Measurements from ENCODE around the gene ZC3H13. TPM values are rescaled to one million over a fixed set of nuclear protein-coding genes. Genes with fewer than 3 reads are reported as not detected.

Gene ZC3H13
- total RNA-seq, 1 experiment from 2014 or later = 14.3 TPM

DNA sequence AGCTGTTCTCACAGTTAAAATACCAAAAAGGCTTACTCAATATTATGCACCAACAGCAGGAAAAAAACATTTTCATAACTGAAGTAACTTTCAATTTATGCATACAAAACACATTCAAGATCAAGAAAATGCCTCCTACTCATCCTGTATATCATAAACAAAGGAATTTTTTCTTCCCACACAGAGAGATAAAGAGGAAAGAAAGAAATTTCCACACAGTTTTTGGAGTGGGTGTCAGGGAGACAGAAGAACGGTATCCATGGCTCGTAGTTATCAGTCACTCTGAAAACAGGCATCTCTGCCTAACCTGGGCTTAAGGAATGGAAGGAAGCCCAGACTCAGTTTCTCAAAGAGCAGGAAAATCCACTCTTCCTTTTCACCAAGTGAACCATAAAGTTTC is 108.6 kb downstream of the ZC3H13 start:
- no peak for DNase-seq (ENCODE audit: low spot score)

DNA sequence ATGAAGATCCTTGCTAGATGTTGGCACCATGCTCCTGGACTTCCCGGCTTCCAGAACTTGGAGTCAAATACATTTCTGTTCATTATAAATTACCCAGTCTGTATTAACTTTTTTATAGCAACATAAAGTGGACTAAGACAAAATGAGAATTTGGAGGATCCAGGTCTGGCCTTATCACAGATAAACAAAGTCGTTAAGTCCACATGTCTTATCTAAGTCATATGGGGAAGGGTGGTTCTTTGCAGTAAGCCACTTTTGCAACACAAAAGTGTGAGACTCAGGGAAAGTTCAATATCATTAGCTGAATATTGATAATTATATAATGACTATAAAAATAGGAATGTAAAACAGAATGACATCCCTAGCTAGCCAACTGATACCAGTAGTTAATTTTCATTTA is 109.4 kb downstream of the ZC3H13 start:
- DNase-seq (ENCODE audit: low spot score) = no peak

DNA sequence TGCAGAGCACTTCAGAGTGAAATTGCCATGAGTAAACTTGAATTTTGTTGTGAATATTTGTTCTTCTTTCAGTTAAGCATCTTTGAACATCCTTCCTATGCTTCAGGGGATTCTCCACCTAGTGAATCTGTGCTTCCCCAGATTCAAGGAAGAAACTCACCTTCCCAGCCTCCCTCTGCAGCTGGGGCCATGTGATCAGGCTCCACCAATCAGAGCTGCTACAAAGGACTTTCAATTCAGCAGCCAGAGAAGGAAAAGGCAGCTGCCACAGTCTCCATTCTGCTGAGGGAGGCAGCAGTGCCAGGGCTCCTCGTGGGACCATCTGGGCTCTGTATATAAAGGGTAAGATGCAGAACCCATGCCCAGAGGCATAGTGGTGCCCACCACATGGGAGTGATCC is 111.3 kb downstream of the ZC3H13 start:
- DNase-seq (ENCODE audit: low spot score) = no peak

GRCh38 chr13:45940061-45940460 is 112.5 kb downstream of the ZC3H13 start:
- DNase-seq (ENCODE audit: low spot score) = no peak

- DNase-seq (ENCODE audit: low spot score) = no peak
Observed at GRCh38 chr13:45936621-45937020, 115.9 kb downstream of the ZC3H13 start.

GRCh38 chr13:45934283-45934682 is 118.3 kb downstream of the ZC3H13 start:
- DNase-seq (ENCODE audit: low spot score) = no peak

DNA sequence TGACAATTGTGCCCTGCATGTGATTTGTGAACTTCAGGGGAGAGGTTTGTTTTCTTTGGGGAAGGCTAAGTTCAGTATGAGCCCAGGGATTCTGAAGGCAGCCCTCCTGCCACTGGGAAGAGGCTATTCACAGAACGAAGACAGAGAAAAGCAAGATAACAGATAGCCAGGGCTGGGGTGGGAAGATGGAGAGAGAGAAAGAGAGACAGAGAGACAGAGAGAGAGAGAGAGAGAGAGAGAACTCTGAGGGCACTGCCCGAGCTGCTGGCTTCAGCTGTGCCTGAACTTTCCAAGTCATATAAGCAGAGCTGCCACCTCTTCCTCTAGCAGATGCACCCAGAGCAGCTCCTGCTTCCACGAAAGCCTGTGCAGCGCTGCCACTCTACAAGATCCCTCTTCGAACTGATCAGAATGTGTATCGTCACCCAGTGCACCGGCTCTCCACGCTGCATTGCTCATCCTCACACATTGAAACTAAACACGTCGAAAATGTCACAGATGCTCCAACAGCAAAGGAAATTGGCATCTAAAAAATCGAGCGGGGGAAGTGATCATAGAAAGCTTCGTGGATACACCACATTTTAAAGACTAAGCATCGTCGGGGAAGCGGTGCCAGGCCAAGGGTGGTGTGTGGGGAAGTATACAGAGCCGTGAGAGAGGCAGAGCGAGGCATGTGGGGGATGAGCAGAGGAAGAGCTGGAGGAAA is 119.2 kb downstream of the ZC3H13 start:
- no peak for DNase-seq (ENCODE audit: low spot score)

DNA sequence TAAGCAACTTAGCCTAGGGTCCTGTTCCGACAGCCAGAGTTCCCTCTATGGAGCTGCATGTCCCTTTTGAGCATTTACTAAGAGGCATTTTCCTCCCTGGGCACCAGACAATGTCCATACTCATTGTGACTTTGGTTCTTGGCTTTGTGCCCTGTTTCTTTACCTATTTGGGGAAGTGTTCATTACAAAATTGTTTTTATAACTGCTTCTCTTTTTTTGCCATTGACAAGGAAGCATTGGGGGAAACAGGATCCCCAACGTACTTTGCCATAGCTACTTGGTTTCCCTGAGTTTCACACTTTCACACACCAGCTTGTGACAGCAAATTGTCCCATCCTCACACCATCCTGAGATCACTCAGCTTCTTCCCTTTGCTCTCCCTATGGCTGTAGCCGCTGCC is 119.9 kb downstream of the ZC3H13 start:
- DNase-seq (ENCODE audit: low spot score) = no peak

GRCh38 chr13:45932172-45932571 is 120.4 kb downstream of the ZC3H13 start:
- DNase-seq (ENCODE audit: low spot score) = no peak

DNA sequence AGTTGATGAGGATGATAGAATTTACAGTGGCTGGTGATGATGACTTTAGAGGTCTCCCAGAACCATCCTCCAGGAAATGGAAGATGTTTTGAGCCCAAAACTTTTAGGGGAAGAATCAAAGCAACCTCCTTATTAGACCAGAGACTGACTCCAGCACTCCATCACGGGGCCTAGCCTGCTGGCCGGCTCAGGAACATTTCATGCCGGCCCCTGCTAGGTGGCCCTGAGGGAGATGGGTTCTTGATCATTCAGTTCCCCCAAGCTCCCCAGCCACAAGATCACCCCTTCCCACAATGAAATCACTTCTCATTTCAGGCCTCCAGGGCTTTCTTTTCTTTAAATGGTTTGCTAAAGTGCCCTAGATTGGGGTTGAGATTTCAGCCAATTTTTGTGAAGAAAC is 121.3 kb downstream of the ZC3H13 start:
- no peak for DNase-seq (ENCODE audit: low spot score)

DNA sequence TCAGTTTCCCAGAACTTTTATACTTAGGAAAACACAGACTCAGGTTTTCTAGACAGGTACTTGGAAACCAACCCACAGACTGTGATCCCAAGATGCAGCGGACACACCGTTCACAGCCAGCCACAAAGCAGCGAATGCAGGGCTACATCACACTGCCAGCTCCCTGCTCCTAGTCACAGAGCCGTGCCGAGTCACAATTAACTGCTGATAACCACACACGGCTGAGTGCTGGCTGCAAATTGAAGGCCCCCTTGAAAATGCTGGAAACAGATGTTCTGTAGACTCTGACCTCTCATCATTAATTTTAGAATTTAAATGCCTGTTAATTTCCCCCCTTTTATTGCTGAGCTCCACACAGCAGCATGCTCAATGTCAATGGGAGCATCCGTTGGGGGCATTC is 122.4 kb downstream of the ZC3H13 start:
- DNase-seq (ENCODE audit: low spot score) = no peak

DNA sequence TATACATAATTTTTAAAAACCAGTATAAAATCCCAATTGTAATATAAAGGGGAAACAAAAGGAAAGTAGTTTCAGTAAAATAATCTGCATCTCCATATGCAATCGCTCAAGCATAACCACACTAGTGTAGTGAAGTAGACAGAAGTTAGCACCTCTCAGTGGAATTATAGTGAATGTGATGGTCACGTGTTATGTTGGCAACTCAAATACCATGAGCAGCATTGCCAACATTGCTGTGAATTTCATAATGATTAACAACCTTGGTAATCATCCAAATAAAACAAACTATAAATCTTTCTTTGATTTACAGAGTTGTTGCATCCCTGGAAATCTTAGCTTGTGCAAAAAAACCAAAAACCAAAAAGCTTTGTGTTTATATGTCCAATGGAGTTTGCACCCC is 123.7 kb downstream of the ZC3H13 start:
- peak; percentile 37 for DNase-seq (ENCODE audit: low spot score)

DNA sequence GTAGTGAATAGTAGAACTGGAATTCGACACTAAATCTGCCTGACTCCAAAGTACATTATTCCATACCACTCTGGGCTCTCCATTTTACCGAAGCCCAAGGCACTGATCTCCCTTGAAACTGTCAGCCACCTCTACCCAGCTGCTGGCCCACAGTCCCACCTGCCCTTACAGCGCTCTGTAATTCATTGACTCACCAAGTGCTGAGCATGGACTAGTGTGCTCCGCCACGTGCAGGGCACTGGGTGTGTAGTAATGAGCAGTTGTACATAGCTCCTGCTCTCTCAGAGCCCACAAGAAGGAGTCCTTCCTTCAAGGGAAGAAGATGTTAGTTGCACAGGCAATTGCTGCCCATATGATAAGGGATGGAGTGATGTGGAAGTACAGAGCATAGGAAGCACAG is 124.4 kb downstream of the ZC3H13 start:
- DNase-seq (ENCODE audit: low spot score) = no peak

- no peak for DNase-seq (ENCODE audit: low spot score)
Observed at GRCh38 chr13:45926741-45927140, 125.8 kb downstream of the ZC3H13 start.

GRCh38 chr13:45925151-45925550 is 127.4 kb downstream of the ZC3H13 start:
- DNase-seq (ENCODE audit: low spot score) = peak; percentile 8

DNA sequence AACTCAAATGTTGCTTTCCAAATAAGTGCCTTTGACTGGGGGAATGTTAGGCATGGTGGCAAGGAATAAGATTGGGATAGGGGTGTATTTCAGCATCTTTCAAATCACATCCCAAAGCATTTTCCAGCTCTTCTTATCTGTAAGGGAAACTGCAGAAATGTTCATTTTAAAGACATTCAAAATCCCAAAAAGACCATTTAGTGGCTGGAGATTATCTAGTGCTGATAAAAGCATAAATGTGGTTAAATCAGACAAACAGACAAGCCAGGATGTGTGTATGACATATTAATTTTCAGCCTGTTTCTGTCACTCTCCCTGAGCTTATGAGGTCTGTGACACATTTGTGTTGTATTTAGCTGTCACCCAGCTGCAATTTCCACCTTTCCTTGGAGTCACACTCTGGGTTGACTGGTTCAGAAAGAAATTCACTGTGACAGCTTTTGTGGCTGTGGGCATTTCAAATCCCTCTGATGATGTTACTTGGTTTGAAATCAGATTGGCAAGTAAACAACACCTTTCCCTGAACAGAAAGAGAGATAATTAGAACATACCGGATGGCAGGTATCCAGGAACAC is 131.3 kb downstream of the ZC3H13 start:
- DNase-seq (ENCODE audit: low spot score) = no peak

DNA sequence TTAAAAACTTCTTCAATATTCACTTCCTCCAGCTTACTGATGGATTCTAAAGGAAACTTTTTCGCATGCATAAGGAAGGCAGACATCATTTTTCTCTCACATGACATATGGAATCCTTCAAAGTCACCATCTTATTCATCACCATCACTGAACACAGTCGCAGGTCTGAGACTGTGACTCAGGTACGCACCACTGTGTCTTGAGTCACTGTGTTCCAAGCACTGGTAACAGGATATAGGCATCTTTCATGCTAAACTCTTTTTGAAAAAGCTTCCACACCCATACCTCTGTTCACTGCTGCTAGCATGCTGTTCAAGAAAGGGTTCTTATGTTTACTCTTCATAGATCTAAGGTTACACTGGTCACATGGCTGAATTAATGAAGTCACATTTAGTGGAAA is 133.9 kb downstream of the ZC3H13 start:
- no peak for DNase-seq (ENCODE audit: low spot score)

GRCh38 chr13:45917019-45917418 is 135.5 kb downstream of the ZC3H13 start:
- DNase-seq (ENCODE audit: low spot score) = no peak

DNA sequence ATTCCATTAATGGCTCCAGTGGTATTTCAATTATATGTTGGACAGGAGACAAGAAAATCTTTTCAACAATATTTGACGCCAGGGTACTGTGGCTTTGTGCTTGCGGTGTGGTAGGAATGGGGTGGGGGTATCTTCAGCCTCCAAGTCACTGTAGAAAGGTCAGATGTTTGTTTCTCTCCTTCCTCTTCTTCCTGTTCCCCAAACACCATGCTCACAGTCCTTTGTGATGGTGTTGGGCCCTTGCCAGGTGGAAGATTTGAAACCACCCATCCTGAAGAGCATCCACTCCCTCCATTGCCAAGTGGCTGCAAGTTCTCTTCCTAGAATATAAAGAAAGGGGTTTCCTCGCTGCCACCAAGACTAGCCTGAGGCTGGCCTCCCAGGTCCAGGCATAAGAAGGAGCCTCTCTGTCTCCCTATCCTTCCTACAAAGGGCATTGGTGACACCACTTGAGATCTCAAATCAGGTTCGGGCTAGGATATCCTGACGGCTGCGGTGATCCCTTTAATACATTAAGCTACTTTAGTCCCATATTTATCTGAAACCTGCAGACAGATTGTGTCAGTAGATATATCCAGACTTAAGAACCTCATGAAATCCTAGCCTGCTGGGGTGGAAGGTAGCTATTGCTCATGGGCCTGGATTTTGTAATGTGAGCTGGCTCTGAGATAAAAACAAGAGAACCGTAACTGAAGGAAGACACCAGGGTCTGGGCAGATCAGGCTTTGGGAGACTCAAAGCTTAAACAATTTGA is 136.7 kb downstream of the ZC3H13 start:
- DNase-seq (ENCODE audit: low spot score) = no peak

DNA sequence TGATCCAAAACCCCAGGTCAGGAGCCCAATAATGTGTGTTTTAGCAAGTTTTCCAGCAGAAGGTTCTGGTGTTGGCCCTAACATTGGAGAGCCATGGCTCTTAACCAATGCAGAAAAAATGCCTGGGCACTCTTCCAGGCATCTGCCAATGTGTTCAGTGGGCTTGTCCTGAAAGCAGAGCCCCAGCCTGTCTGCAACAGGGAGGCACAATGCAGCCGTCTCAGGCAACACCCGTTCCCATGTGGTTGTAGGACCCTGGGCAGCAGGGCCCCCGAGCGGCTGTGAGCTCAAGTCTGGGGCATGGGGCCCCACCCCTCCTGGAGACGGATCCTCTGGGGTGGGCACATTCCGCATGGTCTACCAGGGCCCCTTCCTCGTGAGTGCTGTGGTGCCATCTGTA is 142.9 kb downstream of the ZC3H13 start:
- no peak for DNase-seq (ENCODE audit: low spot score)

GRCh38 chr13:45909089-45909488 is 143.5 kb downstream of the ZC3H13 start:
- no peak for DNase-seq (ENCODE audit: low spot score)

- DNase-seq (ENCODE audit: low spot score) = no peak
Observed at GRCh38 chr13:45907503-45907902, 145.0 kb downstream of the ZC3H13 start.
